GM12872 (cell line): Measurements from ENCODE around the gene GPR15LG.
A peak's percentile ranks its signal among the peaks of the same experiment; 100 is the strongest.

ENCODE experiments used
- TF ChIP-seq, protein P1 (sequence below): IDR thresholded peaks from 3 replicates; pipeline ENCODE4 v1.5.1; 2011; ENCODE audit warnings: low read depth, mild to moderate bottlenecking, low read length, moderate library complexity; ENCODE audit not compliant: insufficient read depth

Gene GPR15LG

DNA sequence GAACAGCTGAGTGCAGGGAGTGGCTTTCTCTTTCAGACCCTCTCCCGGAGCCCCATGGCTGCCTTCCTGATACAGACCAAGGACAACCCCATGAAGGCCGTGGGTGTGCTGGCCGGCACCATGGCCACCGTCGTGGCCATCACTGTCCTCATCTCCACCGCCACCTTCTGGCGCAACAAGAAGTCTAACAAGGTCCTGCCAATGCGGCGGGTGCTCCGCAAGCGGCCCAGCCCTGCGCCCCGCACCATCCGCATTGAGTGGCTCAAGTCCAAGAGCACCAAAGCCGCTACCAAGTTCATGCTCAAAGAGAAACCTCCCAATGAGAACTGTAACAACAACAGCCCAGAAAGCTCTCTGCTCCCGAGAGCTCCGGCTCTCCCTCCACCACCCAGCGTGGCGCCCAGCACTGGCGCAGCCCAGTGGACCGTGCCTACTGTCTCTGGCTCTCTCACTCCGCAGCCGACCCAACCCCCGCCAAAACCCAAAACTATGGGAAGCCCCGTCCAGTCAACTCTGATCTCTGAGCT is 40.5 kb downstream of the GPR15LG start:
- TF ChIP-seq, protein P1, sequence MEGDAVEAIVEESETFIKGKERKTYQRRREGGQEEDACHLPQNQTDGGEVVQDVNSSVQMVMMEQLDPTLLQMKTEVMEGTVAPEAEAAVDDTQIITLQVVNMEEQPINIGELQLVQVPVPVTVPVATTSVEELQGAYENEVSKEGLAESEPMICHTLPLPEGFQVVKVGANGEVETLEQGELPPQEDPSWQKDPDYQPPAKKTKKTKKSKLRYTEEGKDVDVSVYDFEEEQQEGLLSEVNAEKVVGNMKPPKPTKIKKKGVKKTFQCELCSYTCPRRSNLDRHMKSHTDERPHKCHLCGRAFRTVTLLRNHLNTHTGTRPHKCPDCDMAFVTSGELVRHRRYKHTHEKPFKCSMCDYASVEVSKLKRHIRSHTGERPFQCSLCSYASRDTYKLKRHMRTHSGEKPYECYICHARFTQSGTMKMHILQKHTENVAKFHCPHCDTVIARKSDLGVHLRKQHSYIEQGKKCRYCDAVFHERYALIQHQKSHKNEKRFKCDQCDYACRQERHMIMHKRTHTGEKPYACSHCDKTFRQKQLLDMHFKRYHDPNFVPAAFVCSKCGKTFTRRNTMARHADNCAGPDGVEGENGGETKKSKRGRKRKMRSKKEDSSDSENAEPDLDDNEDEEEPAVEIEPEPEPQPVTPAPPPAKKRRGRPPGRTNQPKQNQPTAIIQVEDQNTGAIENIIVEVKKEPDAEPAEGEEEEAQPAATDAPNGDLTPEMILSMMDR = peak; percentile 22; the same call in 1 of the 3 replicates

DNA sequence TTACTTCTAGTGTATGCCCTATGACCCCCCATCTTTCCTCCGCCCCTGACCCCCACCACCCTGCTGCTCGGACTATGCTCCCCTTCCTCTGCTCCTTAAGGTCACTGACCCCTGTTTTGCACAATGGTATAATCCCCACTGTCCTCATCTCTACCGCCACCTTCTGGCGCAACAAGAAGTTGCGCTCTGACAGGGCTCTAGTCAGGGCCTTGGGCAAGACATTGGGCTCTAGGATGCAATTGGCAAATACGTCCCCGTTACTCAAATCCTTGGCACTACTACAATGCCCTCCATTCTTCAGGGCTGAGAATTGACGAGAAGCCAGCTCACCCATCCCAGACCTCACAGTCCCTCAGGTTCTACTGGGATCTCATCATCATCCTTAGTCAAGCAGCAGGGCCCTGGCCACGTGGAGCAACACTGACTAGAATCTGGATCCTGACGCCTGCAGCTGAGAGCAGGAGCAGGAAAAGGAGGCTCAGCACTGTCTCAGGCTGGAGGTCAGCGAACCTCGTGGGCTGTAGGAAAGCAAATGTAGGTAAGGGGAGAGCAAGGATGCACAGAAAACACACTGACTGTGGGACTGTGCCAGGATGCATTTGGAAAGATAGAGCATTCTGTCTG is 41.1 kb downstream of the GPR15LG start:
- TF ChIP-seq, protein P1 = peak; percentile 78

DNA sequence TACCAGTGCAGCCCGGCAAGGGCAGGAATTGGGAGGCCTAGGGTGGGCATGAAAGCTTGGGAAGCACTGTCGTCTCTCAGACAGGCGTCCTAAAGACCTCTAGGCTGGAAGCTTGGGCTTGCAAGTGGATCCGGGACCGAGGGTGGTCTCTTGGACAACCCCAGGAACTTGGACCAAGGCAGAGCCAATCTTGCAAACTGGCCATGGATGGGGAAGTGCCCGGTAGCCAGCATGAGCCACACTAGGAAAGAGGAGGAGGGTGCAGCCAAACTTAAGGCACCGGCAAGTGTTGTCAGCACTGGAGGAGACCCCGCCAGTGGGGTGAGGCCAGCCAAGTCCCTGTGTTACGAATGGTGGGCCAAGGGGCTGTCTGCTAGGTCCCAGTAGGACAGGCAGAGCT is 43.2 kb downstream of the GPR15LG start:
- TF ChIP-seq, protein P1 = no peak

DNA sequence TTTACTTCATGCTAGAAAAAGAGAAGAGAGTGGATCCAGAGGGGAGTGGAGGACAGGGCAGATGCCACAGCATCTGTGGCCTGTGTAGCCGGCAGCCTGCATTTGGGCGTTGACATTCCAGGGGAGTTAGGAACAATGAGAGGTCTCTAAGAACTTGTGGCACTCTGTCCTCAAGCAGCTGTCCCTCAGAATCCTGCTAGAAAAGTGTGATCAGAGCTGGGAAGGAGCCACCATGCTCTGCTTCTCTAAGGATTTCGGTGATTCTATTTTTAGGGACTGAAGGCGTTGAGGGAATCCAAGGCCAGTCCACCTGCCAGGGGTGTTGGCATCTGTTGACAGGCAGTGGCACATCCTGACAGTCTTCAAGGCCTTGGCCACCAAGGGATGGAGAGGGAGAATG is 44.1 kb downstream of the GPR15LG start:
- TF ChIP-seq, protein P1 = no peak

DNA sequence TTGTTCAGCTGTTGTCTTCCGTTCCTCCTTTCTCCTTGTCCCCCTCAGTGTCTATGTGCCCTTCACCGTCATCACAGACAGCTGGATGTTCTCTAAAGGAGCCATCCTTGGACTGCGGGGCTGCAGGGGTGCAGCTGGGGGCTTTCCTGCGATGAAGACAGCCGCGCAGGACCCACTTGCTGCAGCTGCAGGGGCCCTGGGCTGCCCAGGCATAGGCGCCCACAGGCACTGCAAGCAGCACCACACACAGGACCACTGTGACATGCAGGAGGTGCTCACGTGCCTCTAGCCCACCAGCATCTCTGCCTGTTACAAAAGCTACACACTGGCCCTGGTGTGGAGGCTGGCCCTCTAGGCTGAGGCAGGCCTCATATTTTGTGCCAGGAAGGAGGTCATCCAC is 48.3 kb downstream of the GPR15LG start:
- TF ChIP-seq, protein P1 = no peak

DNA sequence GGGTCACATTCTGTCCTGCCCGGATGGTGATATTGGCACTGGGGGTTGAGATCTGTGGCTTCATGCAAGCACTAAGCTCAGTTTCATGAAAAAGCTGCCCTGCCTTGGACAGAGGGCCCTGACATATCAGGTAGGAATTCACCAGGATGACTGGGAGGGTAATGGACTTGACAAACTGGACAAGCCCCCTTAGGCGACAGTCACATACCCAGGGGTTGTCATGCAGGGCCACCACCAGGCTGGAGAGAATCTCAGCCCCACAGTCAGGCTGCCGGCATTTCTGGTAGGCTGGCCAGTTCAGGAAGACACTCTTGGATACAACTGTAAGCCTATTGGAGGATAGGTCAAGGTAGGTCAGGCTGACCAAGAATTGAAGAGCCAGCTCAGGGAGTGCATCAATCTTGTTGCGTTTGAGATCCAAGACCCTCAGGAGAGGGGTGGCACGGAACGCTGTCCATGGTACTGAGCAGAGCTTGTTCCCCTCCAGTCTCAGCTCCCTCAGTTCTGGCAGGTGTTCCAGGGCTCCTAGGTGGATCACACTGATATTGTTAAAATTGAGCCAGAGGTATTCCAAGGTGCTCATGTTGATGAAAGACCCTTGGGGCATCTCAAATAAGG is 50.9 kb downstream of the GPR15LG start:
- TF ChIP-seq, protein P1 = no peak

DNA sequence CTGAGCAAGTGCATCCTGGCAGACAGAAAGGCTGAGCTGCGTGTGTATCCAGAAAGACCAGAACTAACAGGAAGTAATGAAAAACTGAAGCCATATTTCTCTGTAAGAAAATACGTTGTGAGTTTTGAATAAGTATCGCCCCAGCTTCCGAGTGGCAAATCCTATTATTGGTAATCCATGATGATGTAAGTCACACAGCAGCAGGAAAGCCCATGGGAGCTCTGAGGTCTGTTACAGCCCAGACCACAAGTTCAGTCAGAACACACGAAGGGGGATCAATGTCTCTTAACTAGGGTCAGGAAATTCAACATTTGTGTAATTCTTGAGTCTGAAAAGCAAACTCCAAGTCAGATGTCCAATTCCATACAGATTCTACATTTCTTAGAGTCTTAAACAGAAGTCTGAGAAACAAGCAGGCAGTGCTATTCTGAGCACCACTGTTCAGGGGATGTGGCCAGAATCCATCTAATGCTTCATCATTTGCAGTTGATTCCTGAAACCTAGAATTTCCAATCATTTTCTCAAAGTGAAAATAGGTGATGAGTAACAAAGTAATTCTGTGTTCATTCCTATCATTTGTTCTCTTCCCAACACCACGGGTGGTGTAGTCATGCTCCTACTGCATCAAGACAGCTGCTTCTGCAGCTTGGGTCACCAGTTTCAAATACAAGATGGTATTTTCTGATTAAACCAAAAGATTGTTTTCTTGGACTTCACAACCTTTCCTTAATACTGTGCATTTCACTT is 52.0 kb downstream of the GPR15LG start, which contains the start of gene LRIT2:
Gene LRIT2 (minus strand): TSS at position 118 of the 747 bp plus-strand sequence. CDS start 24 bp downstream, at position 94.
- TF ChIP-seq, protein P1 = no peak
